C4-2B (cell line): ENCODE results near the gene TNPO1.
"Not testable (repeated sequence)": the region's sequence is repeated elsewhere in the genome, so short reads cannot be mapped to it uniquely, and the experiment has no call there.

ENCODE experiments used
- H3K27ac ChIP-seq: fragments of 450-650 bp; 2 replicates; pipeline ENCODE4 v1.5.1; 2017
- CTCF ChIP-seq: fragments of 450-650 bp; conservative IDR thresholded peaks from 2 replicates; pipeline ENCODE4 v1.5.1; 2017; ENCODE audit warnings: mild to moderate bottlenecking
- ZFX ChIP-seq: fragments of 450-650 bp; IDR thresholded peaks from 2 replicates; pipeline ENCODE4 v1.6.1; 2017

TNPO1 gene

GRCh38 chr5:72922422-72922821 is 106.0 kb downstream of the TNPO1 start:
- H3K27ac ChIP-seq: no peak overlapping the region
- no peak for TF ChIP-seq CTCF
- no peak for TF ChIP-seq ZFX

GRCh38 chr5:72925336-72926010 is 109.0 kb downstream of the TNPO1 start:
- TF ChIP-seq ZFX (no peak), CTCF (no peak)
- no peak overlapping the region for H3K27ac ChIP-seq

- not testable (repeated sequence) for H3K27ac ChIP-seq
These were observed 116.2 kb downstream of the TNPO1 start for GRCh38 chr5:72932686-72933085.

GRCh38 chr5:72934953-72935725 is 118.7 kb downstream of the TNPO1 start:
- H3K27ac ChIP-seq: not testable (repeated sequence)

- TF ChIP-seq ZFX: no peak
- TF ChIP-seq CTCF: no peak
- H3K27ac ChIP-seq: no peak overlapping the region
These were observed 120.4 kb downstream of the TNPO1 start for GRCh38 chr5:72936893-72937292.

- no peak overlapping the region for H3K27ac ChIP-seq
- no peak for TF ChIP-seq ZFX
- TF ChIP-seq CTCF: no peak
These were observed 121.1 kb downstream of the TNPO1 start for GRCh38 chr5:72937517-72938061.

- no peak overlapping the region for H3K27ac ChIP-seq
- TF ChIP-seq ZFX: no peak
- TF ChIP-seq CTCF: no peak
These were observed 121.7 kb downstream of the TNPO1 start for GRCh38 chr5:72938206-72938605.

- peak overlapping the region; percentile 53; the same call in 1 of the 2 replicates for H3K27ac ChIP-seq
- TF ChIP-seq CTCF: no peak
These were observed 123.6 kb downstream of the TNPO1 start for GRCh38 chr5:72940082-72940481.
